ENCODE data around the gene AGAP3.

Gene AGAP3

GRCh38 chr7:151099486-151100211 is 13.4 kb downstream of the AGAP3 start:
- ChIA-PET POLR2A (no interaction called here), CTCF (interaction anchor here (1.0 kb wide), 1 partner anchor 21 kb away, joined by 3 read pairs; no protein-coding TSS in a partner anchor)
- no peak for TF ChIP-seq CTCF (IDR thresholded peaks at IDR 0.05; ENCODE audit: control extremely low read depth, extremely low read depth, low read depth, missing control alignments)
- no peak for DNase-seq (ENCODE audit: extremely low spot score)

GRCh38 chr7:151100921-151101320 is 14.6 kb downstream of the AGAP3 start:
- TF ChIP-seq CTCF (IDR thresholded peaks at IDR 0.05; ENCODE audit: control extremely low read depth, extremely low read depth, low read depth, missing control alignments): no peak
- CTCF ChIA-PET: interaction anchor here (1.0 kb wide), 1 partner anchor 20 kb away, joined by 3 read pairs; no protein-coding TSS in a partner anchor
- no peak for DNase-seq (ENCODE audit: extremely low spot score)
- POLR2A ChIA-PET: no interaction called here

- CTCF ChIA-PET: interaction anchor here (0.9 to 11.3 kb wide), 3 partner anchors 9 to 22 kb away, joined by 3 to 149 read pairs (median 9); partner anchors contain the start of gene AGAP3
- POLR2A ChIA-PET: no interaction called here
- no peak for TF ChIP-seq CTCF (IDR thresholded peaks at IDR 0.05; ENCODE audit: control extremely low read depth, extremely low read depth, low read depth, missing control alignments)
- no peak for DNase-seq (ENCODE audit: extremely low spot score)
Observed at GRCh38 chr7:151101621-151102396, 15.5 kb downstream of the AGAP3 start.

- ChIA-PET POLR2A (no interaction called here), CTCF (interaction anchor here (1.2 to 11.3 kb wide), 5 partner anchors 8 to 93 kb away, joined by 3 to 149 read pairs (median 9); partner anchors contain the start of gene AGAP3)
- DNase-seq (ENCODE audit: extremely low spot score): no peak
- TF ChIP-seq CTCF (IDR thresholded peaks at IDR 0.05; ENCODE audit: control extremely low read depth, extremely low read depth, low read depth, missing control alignments): no peak
Observed at GRCh38 chr7:151102991-151103390, 16.7 kb downstream of the AGAP3 start.

GRCh38 chr7:151103973-151104372 is 17.7 kb downstream of the AGAP3 start:
- ChIA-PET CTCF (interaction anchor here (1.1 to 11.3 kb wide), 5 partner anchors 14 to 94 kb away, joined by 3 to 149 read pairs (median 4); partner anchors contain the start of gene AGAP3), POLR2A (no interaction called here)
- TF ChIP-seq CTCF (IDR thresholded peaks at IDR 0.05; ENCODE audit: control extremely low read depth, extremely low read depth, low read depth, missing control alignments): no peak
- DNase-seq (ENCODE audit: extremely low spot score): no peak

GRCh38 chr7:151104411-151105235 is 18.3 kb downstream of the AGAP3 start:
- CTCF ChIA-PET: interaction anchor here (1.1 to 11.3 kb wide), 4 partner anchors 15 to 43 kb away, joined by 3 to 149 read pairs (median 9); partner anchors contain the start of gene AGAP3
- DNase-seq (ENCODE audit: extremely low spot score): no peak
- POLR2A ChIA-PET: no interaction called here
- TF ChIP-seq CTCF (IDR thresholded peaks at IDR 0.05; ENCODE audit: control extremely low read depth, extremely low read depth, low read depth, missing control alignments): no peak

Measured in GM10248 (cell line).